Uterus (tissue), 2 donors: ENCODE results near the gene ZNF718.

Experiments
- POLR2A ChIP-seq, 2 donors: fragments of 450-650 bp; IDR thresholded peaks; one replicate each; pipeline ENCODE4 v1.6.1; 2016; ENCODE audit warnings: antibody characterized with exemption in 2 of 2, mild to moderate bottlenecking in 1 of 2, moderate library complexity in 1 of 2
- TF ChIP-seq, protein P1 (sequence below), 4 experiments: fragments of 200-600 bp in 2 of 4; fragments of 450-650 bp in 2 of 4; sonication (generic) in 2 of 4; IDR thresholded peaks; one replicate each; pipeline ENCODE4 v1.5.1; 2016 to 2019; ENCODE audit warnings: antibody characterized with exemption in 4 of 4, mild to moderate bottlenecking in 2 of 4, moderate library complexity in 1 of 4

DNA sequence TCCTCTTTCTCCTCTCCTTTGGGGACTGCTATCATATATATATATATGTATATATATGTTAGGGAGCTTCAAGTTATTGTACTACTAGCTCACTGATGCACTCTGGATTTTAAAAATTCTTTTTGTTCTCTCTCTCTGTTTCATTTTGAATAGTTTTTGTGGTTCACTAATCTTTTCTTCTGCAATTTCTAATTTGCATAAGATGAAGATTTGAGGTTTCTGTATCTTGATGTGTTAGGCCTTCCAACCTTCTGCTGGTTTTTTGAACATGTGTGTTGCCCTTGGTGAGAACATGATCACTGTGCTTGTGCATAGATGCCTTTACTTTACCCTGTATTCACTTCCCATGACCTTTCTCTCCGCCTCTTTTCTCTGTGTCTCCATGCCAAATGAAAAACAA, 7.8 kb upstream of the ZNF718 start:
- TF ChIP-seq, protein P1, sequence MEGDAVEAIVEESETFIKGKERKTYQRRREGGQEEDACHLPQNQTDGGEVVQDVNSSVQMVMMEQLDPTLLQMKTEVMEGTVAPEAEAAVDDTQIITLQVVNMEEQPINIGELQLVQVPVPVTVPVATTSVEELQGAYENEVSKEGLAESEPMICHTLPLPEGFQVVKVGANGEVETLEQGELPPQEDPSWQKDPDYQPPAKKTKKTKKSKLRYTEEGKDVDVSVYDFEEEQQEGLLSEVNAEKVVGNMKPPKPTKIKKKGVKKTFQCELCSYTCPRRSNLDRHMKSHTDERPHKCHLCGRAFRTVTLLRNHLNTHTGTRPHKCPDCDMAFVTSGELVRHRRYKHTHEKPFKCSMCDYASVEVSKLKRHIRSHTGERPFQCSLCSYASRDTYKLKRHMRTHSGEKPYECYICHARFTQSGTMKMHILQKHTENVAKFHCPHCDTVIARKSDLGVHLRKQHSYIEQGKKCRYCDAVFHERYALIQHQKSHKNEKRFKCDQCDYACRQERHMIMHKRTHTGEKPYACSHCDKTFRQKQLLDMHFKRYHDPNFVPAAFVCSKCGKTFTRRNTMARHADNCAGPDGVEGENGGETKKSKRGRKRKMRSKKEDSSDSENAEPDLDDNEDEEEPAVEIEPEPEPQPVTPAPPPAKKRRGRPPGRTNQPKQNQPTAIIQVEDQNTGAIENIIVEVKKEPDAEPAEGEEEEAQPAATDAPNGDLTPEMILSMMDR (IDR thresholded peaks at IDR 0.05) = no peak
- no peak for TF ChIP-seq POLR2A (IDR thresholded peaks at IDR 0.05)
